Endometrium (tissue), 2 donors: Measurements from ENCODE around the gene FRMPD2.

Experiments
- FAIRE-seq: peaks from 2 replicates; lab custom pipeline; 2012; peaks lifted over from hg19 to GRCh38; lab: Jason Lieb, UNC
- donor health status: control.
- donor health status: control.

Gene FRMPD2, protein sequence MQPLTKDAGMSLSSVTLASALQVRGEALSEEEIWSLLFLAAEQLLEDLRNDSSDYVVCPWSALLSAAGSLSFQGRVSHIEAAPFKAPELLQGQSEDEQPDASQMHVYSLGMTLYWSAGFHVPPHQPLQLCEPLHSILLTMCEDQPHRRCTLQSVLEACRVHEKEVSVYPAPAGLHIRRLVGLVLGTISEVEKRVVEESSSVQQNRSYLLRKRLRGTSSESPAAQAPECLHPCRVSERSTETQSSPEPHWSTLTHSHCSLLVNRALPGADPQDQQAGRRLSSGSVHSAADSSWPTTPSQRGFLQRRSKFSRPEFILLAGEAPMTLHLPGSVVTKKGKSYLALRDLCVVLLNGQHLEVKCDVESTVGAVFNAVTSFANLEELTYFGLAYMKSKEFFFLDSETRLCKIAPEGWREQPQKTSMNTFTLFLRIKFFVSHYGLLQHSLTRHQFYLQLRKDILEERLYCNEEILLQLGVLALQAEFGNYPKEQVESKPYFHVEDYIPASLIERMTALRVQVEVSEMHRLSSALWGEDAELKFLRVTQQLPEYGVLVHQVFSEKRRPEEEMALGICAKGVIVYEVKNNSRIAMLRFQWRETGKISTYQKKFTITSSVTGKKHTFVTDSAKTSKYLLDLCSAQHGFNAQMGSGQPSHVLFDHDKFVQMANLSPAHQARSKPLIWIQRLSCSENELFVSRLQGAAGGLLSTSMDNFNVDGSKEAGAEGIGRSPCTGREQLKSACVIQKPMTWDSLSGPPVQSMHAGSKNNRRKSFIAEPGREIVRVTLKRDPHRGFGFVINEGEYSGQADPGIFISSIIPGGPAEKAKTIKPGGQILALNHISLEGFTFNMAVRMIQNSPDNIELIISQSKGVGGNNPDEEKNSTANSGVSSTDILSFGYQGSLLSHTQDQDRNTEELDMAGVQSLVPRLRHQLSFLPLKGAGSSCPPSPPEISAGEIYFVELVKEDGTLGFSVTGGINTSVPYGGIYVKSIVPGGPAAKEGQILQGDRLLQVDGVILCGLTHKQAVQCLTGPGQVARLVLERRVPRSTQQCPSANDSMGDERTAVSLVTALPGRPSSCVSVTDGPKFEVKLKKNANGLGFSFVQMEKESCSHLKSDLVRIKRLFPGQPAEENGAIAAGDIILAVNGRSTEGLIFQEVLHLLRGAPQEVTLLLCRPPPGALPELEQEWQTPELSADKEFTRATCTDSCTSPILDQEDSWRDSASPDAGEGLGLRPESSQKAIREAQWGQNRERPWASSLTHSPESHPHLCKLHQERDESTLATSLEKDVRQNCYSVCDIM (N-terminal part only)

DNA sequence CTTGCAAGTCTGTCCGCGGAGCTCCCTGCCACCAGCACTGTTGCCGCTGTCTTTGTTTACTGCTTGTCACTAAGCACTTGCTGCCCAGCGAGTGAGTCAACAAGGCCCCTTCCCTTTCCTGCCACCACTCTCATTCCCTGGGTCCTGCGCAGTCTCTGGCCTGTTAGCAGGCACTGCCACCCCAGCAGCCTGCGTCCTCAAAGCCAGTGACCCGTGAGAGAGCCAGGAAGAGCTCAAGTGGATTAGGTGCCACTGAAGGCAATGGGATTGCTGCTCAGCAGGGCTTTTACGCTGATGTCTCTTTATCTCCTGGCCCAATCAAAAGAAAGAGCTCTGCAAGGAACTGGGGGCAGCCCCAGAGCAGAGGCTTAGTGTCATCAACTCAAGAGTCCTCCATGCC is at the start of gene FRMPD2:
TSS of gene FRMPD2 (minus strand) at position 61 of the 400 bp plus-strand sequence. CDS start 129 bp downstream, outside the sequence.
- no peak for FAIRE-seq

DNA sequence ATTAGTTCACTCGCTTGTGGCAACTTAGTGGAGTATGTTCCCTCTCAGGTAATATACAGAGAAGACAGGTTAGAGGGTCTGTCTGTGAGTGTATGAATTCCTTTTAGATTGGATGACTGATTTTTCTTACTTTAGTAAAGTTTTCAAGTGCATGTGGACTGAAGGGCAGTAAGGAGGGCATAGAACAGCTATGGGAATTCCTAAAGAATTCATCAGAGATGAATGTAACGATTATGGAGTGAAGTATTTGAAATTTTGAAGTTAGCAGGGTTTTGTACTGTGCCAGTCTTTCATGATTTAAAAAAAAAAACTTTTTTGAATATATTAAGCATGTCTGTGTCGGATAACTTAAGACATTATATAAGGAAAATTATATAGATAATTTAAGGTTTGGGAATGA is 47.5 kb upstream of the FRMPD2 start:
- no peak for FAIRE-seq

DNA sequence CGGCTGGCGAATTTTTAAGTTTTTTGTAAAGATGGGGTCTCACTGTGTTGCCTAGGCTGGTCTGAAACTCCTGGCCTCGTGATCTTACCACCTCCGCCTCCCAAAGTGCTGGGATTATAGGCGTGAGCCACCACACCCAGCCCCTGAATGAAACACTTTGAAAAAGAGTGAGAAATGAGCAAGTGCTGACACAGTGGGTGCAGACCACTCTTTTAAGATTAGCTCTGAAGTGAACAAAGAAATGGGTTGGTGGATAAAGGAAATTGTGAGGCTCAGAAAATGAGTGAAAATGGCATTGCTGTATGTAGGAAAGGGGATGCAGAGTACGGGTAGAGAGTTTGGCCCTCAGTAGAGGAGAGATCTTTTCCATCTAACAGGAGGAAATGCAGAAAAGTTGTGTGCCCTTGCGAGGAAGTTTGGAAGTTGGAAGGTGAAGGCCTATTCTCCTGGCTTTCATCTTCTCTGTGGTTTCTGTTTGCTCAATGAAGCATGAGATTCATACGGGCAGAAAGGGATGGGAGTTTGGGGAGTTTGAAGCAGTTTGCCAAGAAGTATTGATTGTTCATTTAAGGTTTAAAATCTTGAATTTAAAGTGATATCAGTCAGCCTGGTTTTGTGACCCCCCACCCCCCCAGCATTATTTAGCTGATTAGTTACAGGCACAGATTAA is 43.0 kb upstream of the FRMPD2 start:
- FAIRE-seq, result no peak

- no peak for FAIRE-seq
Observed at GRCh38 chr10:48316236-48316635, 41.7 kb upstream of the FRMPD2 start.

- no peak for FAIRE-seq
Observed at GRCh38 chr10:48314107-48314506, 39.6 kb upstream of the FRMPD2 start.

- no peak for FAIRE-seq
Observed at GRCh38 chr10:48309711-48310226, 35.3 kb upstream of the FRMPD2 start.

DNA sequence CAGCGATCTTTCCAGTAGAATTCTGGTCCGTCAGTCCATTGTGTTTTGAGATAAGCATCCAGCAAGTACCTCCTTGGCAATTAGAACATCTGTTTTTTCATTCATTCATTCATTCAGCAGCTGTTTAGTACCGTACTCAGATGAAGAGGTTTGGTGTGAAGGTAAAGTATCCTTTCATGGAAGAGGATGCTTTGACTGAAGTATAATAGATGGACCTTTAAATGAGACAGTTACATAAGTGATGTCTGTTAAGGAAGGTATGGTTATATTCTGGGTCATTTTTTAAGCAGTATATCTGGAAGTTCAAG is 33.2 kb upstream of the FRMPD2 start:
- no peak for FAIRE-seq

- no peak for FAIRE-seq
Observed at GRCh38 chr10:48306870-48307710, 32.6 kb upstream of the FRMPD2 start.

GRCh38 chr10:48306265-48306869 is 31.9 kb upstream of the FRMPD2 start, which contains the start of gene MAPK8:
Gene MAPK8, plus strand, starts transcription at chr10:48306677. Its CDS starts 94,984 bp downstream, at chr10:48401661.
- FAIRE-seq, result no peak

DNA sequence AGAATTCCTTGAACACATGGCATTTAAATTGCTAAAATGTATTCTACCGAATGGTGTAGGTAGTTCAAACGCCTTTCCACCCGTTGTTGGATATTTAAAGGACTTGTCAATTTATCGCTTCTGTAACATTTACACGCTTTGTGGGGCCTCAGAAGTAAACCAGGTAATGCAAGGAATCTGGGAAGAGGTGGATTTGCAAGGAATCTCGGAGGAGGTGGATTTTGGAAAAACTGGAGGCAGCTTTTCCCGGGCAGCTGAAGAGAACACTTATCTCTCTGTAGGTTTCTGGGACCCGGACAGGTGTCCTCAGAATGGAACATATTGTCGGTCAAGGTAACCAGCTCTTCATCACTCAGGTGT is 31.4 kb upstream of the FRMPD2 start:
- FAIRE-seq, result no peak

DNA sequence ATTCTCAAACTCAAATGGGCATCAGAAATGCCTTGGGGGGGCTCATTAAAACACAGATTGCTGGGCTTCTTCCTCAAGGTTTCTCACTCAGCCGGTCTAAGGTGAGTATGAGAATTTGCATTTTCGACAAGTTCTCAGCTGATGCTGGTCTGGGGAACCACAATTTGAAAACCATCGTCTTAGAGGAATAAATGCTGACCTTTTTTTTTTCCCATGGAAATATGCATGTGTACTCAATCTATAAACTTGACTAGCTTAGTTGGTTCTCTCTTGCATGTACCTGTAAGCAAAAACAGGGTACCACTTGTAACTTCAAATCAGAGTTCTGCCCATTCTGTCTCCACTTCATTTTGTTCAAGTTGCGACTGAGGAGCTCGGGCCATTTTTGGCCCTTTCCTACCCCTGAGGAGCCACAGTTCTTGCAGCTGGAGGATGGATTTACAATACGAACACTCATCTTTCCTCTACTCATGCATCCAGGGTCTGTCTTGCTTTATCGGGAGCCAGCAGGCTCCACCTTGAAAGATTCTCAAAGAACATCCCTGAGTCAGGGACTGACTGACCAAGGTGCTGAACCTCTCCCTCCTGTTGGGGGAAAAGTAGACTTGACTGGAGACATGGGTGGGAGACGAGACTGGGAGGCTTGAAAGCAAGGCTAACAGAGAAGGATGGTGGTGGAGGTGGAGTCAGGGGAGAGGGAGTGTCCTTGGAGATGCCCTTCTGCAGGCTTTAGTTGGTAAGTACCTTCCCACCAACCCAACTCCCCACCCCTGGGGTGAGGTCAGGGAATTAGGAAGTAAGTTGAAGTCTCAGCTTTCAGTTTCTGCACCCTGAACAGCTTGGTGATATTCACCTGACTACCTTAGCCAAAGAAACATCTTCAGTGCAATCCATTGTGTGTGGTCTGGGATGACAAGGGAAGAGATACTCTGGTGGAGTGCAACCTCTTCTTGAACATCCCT is 28.3 kb upstream of the FRMPD2 start:
- FAIRE-seq, result no peak

DNA sequence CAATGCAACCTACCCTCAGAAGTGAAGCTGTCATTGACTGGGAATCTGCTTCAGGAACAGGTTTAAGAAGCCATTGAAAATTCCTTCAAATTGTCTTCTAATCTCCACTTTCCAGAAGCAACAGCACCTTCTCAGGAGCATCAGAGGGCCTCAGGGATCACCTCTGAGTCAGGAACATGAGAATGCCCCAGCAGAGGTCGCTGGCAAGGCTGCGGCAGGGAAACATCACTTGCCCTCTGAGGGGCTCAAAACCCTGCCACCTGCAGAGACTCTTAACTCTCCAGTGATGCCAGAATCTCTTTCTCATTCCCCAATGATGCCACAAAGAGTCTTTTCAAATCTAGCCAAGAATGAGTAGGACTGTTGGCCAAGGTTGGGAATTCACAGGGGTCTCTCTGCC is 26.1 kb upstream of the FRMPD2 start:
- FAIRE-seq, result no peak

- no peak for FAIRE-seq
Observed at GRCh38 chr10:48299692-48300091, 25.2 kb upstream of the FRMPD2 start.

DNA sequence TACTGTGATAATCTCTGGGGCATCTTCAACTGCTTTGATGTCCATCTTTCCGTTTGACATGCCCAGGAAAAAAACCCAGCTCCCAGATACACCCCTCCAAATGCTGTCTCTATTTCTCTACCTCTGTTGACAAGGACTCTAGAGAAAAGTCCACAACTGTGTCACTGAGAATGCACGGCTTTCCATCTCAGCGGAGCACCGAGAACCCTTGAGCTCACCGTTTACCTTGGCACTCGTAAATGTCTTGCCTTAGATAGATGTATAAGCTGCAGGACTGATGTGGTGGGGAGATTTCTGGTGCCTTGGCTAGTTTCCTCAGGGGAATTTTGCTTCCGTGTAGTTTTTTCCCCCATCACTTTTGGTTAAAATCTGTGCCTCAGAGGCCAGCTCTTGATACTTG is 24.6 kb upstream of the FRMPD2 start:
- no peak for FAIRE-seq

- FAIRE-seq, result no peak
Observed at GRCh38 chr10:48296576-48297098, 22.1 kb upstream of the FRMPD2 start.

DNA sequence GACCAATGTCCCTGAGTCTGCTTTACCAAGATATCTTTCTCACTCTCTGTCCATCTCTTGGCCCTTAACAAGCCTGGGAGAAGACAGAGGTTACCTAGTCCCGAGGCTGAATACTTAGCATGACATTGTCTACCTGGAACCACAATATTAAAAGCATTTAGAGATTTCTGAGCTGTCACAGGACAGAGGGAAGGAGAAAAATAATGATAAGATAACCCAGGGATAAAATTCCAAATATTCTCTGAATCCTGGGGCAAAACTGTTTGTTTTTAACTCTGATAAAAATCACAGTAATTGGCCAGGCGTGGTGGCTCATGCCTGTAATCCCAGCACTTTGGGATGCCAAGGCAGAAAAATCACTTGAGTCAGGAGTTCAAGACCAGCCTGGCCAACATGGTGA is 19.9 kb upstream of the FRMPD2 start:
- no peak for FAIRE-seq

DNA sequence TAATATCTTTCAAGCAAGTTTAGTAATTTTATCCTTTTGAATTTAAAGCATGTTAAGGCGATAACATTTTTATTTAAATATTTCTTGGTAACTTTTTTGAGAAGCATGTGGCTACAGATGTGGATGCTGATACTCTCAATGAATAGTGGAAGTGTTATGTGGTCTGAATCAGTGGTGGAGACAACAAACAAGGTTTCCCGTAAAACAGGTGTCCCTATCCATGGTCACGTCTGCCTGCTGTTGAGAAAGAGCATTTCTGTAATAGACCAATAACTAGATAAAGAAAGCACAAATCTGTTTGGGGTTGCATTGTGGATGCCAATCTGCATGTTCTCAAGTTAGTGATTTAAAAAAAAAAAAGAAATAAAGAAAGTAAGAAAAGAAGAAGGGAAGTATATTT is 18.1 kb upstream of the FRMPD2 start:
- FAIRE-seq, result no peak

- no peak for FAIRE-seq
Observed at GRCh38 chr10:48291190-48291589, 16.7 kb upstream of the FRMPD2 start.

- FAIRE-seq, result no peak
Observed at GRCh38 chr10:48290286-48290685, 15.8 kb upstream of the FRMPD2 start.
